Karpas-422 (cell line): Measurements from ENCODE around the gene SLC30A10. TPM values are rescaled to one million over a fixed set of nuclear protein-coding genes. Genes with fewer than 3 reads are reported as not detected.

Experiments used
- DNase-seq: peaks from one replicate; pipeline ENCODE4 v3.0.0-alpha.2; 2015
- H2AFZ ChIP-seq: fragments of 200-600 bp; sonication (generic); 2 replicates; pipeline ENCODE4 v1.6.1; 2014; ENCODE audit warnings: antibody characterized with exemption, low read length, mixed read lengths
- H3K27ac ChIP-seq: fragments of 200-600 bp; sonication (generic); 2 replicates; pipeline ENCODE4 v1.5.1; 2014; ENCODE audit warnings: mild to moderate bottlenecking, low read length, moderate library complexity
- H3K27me3 ChIP-seq: fragments of 200-600 bp; sonication (generic); 2 replicates; pipeline ENCODE4 v1.6.1; 2014; ENCODE audit warnings: low read length, mixed read lengths
- H3K36me3 ChIP-seq: fragments of 200-600 bp; sonication (generic); 2 replicates; pipeline ENCODE4 v1.6.1; 2014; ENCODE audit warnings: low read length, mixed read lengths; ENCODE audit not compliant: insufficient read depth
- H3K4me1 ChIP-seq: fragments of 200-600 bp; sonication (generic); 2 replicates; pipeline ENCODE4 v1.6.1; 2014; ENCODE audit warnings: mild to moderate bottlenecking, low read length, mixed read lengths
- H3K4me2 ChIP-seq: fragments of 200-600 bp; sonication (generic); 2 replicates; pipeline ENCODE4 v1.6.1; 2014; ENCODE audit warnings: low read length, low read depth, mild to moderate bottlenecking; ENCODE audit not compliant: poor library complexity, severe bottlenecking
- H3K4me3 ChIP-seq: fragments of 200-600 bp; sonication (generic); 2 replicates; pipeline ENCODE4 v1.5.1; 2014; ENCODE audit warnings: mild to moderate bottlenecking, antibody characterized with exemption, low read length, mixed read lengths
- H3K79me2 ChIP-seq: fragments of 200-600 bp; sonication (generic); 2 replicates; pipeline ENCODE4 v1.6.1; 2014; ENCODE audit warnings: mild to moderate bottlenecking, low read length, mixed read lengths
- H3K9ac ChIP-seq: fragments of 200-600 bp; sonication (generic); 2 replicates; pipeline ENCODE4 v1.6.0; 2014; ENCODE audit warnings: low read length
- H3K9me2 ChIP-seq: fragments of 200-600 bp; sonication (generic), shearing (Covaris generic); replicated peaks from 2 replicates; pipeline ENCODE4 v1.6.0; 2014; ENCODE audit warnings: mild to moderate bottlenecking, low read length, moderate library complexity; ENCODE audit not compliant: insufficient read depth
- H3K9me3 ChIP-seq: fragments of 300-700, 200-600 bp; sonication (generic); 2 replicates; pipeline ENCODE4 v1.6.1; 2014; ENCODE audit warnings: low read length, mixed read lengths
- H4K20me1 ChIP-seq: fragments of 200-600 bp; sonication (generic); 2 replicates; pipeline ENCODE4 v1.6.1; 2014; ENCODE audit warnings: mild to moderate bottlenecking, antibody characterized with exemption, low read length, low read depth; ENCODE audit not compliant: insufficient read depth
- total RNA-seq: library from RNA; depleted of rRNA; stranded (reverse); fragments of >200 nt; shearing (Covaris generic); gene quantifications from 2 replicates; pipeline ENCODE4 v1.2.3, GENCODE V29; 2014; ENCODE audit warnings: low replicate concordance

Gene SLC30A10
- total RNA-seq, 1 experiment from 2014 or later, result not detected

DNA sequence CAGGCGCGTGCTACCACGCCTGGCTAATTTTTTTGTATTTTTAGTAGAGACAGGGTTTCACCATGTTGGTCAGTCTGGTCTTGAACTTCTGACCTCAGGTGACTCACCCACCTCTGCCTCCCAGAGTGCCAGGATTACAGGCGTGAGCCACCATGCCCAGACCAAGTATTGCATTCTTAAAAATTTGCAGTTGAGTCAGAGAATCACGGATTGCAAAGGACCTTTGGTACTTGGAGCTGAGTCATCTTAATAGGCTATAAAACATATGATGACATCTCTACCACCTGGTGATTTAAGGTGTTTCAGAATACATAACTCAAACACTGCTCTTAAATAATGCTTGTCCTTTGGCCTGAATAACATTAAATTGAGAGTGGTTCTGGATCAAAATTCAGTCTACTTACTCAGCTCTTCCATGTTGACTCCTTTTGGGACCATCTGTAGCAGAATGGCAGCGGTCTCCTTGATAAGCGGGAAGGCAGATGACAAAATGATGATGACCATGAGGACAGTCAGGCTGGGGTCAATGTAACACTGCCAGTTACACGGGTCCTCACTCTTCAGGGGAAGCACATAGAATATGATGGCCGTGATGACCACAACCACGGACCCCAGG, 10.4 kb downstream of the SLC30A10 start:
- H3K27ac ChIP-seq, result no peak overlapping the region
- H3K4me1 ChIP-seq, result no peaks in the 10 kb centered on the region
- no peaks in the 10 kb centered on the region for H3K9me2 ChIP-seq
- H3K4me3 ChIP-seq, result no peak overlapping the region
- no peaks in the 10 kb centered on the region for H4K20me1 ChIP-seq
- no peaks in the 10 kb centered on the region for H3K36me3 ChIP-seq
- DNase-seq, result no peak
- no peaks in the 10 kb centered on the region for H3K9me3 ChIP-seq
- H3K27me3 ChIP-seq, result no peaks in the 10 kb centered on the region
- no peak overlapping the region for H3K4me2 ChIP-seq
- no peak overlapping the region for H3K9ac ChIP-seq
- H3K79me2 ChIP-seq, result no peaks in the 10 kb centered on the region
- no peak overlapping the region for H2AFZ ChIP-seq

DNA sequence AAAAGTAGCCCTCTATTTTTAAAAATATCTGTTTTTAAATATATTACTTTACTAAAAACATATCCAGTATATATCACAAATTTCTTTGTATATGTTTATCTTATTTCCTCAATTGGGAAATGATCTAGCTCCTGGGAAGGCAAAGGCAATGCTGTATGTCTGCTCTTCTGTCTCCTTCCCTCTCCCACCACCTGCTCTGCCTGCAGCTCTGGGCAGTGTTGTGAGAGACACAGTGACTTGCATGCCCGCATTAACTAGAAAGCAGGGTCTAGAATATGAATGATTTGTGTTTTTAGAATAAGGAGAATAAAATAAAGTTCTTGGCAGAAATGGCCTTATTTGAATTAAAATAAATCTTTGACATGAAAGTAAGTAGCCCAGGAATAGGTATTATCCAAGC, 11.1 kb downstream of the SLC30A10 start:
- Histone ChIP-seq H3K9ac (no peak overlapping the region), H3K4me2 (no peak overlapping the region), H3K36me3 (no peaks in the 10 kb centered on the region), H3K9me3 (no peaks in the 10 kb centered on the region), H2AFZ (no peak overlapping the region), H3K9me2 (no peaks in the 10 kb centered on the region), H4K20me1 (no peaks in the 10 kb centered on the region), H3K4me3 (no peak overlapping the region), H3K4me1 (no peaks in the 10 kb centered on the region), H3K27ac (no peak overlapping the region), H3K27me3 (no peaks in the 10 kb centered on the region), H3K79me2 (no peaks in the 10 kb centered on the region)
- no peak for DNase-seq

DNA sequence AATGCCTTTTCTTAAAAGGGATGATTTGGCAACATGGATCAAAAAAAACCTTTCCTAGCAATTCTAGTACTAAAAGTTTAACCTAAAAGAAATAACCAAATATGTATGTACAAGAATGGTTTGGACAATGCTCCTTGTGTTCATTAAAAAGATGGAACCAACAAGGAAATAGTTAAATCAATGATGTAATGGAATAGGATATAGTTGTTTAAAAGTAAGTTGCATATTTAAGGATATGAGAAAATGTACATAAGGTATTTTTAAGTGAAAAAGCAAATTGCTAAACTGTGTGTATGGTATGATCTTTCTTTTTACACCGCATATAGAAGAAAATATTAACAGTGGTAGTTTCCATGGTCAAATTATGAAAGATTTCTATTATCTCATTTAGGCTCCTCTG, 12.1 kb downstream of the SLC30A10 start:
- DNase-seq, result no peak
- H3K79me2 ChIP-seq, result no peaks in the 10 kb centered on the region
- H3K36me3 ChIP-seq, result no peaks in the 10 kb centered on the region
- no peaks in the 10 kb centered on the region for H3K9me3 ChIP-seq
- H2AFZ ChIP-seq, result no peak overlapping the region
- H4K20me1 ChIP-seq, result no peaks in the 10 kb centered on the region
- H3K4me1 ChIP-seq, result no peaks in the 10 kb centered on the region
- H3K9ac ChIP-seq, result no peak overlapping the region
- H3K9me2 ChIP-seq, result no peaks in the 10 kb centered on the region
- no peaks in the 10 kb centered on the region for H3K27me3 ChIP-seq
- H3K27ac ChIP-seq, result no peak overlapping the region
- H3K4me2 ChIP-seq, result no peak overlapping the region
- H3K4me3 ChIP-seq, result no peak overlapping the region

DNA sequence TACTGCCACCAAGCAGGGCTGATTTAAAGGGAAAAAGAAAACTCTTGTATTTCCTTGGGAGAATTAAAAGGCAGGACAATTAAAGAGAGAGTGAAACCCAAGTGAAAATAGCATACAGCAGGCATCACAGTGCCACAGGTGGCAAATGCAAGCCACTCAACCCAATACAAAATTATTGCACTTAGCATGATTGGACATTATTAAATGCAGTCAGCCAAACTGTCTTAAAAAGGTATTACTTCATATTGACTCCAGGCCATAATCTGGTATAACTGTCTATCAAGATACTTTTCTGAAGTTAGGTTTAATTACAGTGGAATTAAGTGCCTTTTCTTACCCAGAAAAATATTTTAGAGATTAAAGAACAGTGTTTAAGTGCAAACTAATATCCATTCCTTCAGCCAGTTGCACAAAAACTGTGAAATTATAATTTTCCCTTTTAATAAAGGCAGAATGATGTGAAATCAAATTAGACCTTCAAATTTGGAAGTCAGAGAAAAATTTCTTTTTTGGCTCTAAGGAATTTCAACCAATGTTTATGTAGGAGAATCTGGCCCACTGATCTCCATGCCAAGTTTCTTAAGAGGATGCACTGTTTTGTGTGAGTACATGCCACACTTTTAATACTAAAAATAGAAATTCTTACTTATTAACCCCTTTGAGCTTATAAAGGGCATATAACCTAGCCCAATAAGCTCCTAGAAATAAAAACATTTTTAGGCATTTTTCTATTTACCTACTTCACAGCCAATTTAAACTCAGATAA, 15.2 kb downstream of the SLC30A10 start:
- Histone ChIP-seq H3K4me1 (no peaks in the 10 kb centered on the region), H3K4me3 (no peak overlapping the region), H2AFZ (no peak overlapping the region), H4K20me1 (no peaks in the 10 kb centered on the region), H3K9me3 (no peaks in the 10 kb centered on the region), H3K9me2 (no peaks in the 10 kb centered on the region), H3K36me3 (no peaks in the 10 kb centered on the region), H3K79me2 (no peaks in the 10 kb centered on the region), H3K27ac (no peak overlapping the region), H3K9ac (no peak overlapping the region), H3K27me3 (no peaks in the 10 kb centered on the region), H3K4me2 (no peak overlapping the region)
- no peak for DNase-seq

DNA sequence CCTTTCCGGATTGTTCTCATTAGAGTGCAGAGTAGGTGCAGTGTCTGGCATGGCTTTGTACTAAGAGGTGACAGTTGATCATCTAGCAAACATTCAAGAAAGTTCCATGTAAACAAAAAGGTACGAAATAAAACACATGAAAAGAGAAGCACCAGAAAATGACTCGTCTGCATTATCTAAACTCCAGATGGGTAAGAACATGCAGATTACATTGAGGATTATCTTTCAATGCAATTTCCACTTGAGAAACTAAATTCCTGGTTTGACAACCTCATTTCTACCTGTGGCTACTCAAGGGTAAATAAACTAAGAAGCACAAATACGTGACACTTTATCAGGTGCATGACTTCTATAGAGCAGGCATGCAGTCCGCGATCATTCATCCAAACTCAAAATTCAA, 17.6 kb downstream of the SLC30A10 start:
- Histone ChIP-seq H4K20me1 (no peaks in the 10 kb centered on the region), H2AFZ (no peak overlapping the region)
- no peak for DNase-seq

DNA sequence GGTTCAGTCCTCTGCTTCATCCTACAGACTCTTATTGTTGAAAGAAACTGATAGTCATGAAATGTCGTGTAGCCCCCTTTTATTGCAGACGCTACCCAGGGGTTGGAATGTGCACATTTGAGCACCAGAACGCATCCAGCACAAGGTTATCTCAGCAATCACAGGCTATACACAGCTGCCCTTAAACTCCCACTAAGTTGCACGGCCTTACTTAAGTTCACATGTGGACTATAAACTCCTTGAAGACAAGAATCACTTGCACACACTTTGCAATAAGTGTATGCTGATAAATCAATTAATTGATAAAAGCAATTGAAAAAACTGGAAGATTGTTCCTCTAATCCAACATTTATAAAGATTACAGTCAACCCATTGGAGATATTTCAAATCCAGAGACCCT, 18.9 kb downstream of the SLC30A10 start:
- H3K4me3 ChIP-seq, result no peak overlapping the region
- H3K4me1 ChIP-seq, result no peaks in the 10 kb centered on the region
- H4K20me1 ChIP-seq, result no peaks in the 10 kb centered on the region
- no peaks in the 10 kb centered on the region for H3K27me3 ChIP-seq
- no peak for DNase-seq
- H2AFZ ChIP-seq, result no peak overlapping the region
- H3K9ac ChIP-seq, result no peak overlapping the region
- H3K79me2 ChIP-seq, result no peaks in the 10 kb centered on the region
- H3K27ac ChIP-seq, result no peak overlapping the region
- no peak overlapping the region for H3K4me2 ChIP-seq
- no peaks in the 10 kb centered on the region for H3K9me3 ChIP-seq
- no peaks in the 10 kb centered on the region for H3K36me3 ChIP-seq
- no peaks in the 10 kb centered on the region for H3K9me2 ChIP-seq

More for the DNA sequence above, 17.6 kb downstream of the SLC30A10 start:
- Histone ChIP-seq H3K4me2 (no peak overlapping the region), H3K9me3 (no peaks in the 10 kb centered on the region), H3K4me3 (no peak overlapping the region), H3K36me3 (no peaks in the 10 kb centered on the region), H3K4me1 (no peaks in the 10 kb centered on the region), H3K9me2 (no peaks in the 10 kb centered on the region), H3K27ac (no peak overlapping the region), H3K9ac (no peak overlapping the region), H3K27me3 (no peaks in the 10 kb centered on the region), H3K79me2 (no peaks in the 10 kb centered on the region)

DNA sequence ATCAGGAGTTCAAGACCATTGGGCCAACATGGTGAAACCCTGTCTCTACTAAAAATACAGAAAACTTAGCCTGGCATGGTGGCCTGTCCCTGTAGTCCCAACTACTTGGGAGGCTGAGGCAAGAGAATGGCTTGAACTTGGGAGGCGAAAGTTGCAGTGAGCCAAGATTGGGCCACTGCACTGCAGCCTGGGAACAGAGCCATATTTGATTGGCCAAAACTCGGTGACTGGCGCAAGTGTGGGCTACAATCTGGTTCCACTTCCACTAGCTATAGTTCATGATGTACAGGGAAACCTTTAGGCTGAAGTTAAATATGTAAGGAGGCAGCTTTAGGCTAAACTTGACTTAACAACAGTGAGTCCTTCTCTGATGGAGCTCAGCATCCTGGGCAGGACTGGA, 20.2 kb downstream of the SLC30A10 start:
- Histone ChIP-seq H3K4me3 (no peak overlapping the region), H3K4me1 (no peaks in the 10 kb centered on the region), H4K20me1 (no peaks in the 10 kb centered on the region), H3K36me3 (no peaks in the 10 kb centered on the region), H3K79me2 (no peaks in the 10 kb centered on the region), H3K9me3 (no peaks in the 10 kb centered on the region), H3K9ac (no peak overlapping the region), H3K27ac (no peak overlapping the region), H2AFZ (no peak overlapping the region), H3K27me3 (no peaks in the 10 kb centered on the region), H3K9me2 (no peaks in the 10 kb centered on the region), H3K4me2 (no peak overlapping the region)
- DNase-seq, result no peak

DNA sequence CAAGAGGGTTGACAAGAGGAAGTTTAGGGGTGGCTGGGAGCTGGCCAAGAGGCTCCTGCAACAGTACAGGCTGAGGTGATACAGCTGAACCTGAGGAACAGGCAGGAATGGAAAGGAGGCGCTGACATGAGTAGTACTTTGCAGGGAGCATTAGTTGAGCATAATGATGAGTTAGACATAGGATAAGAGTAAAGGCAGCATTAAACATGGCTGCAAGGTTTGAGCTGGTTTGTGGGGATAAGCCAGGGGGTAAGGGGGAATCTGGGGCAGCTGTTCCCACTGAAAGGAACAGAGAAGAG, 20.6 kb downstream of the SLC30A10 start:
- Histone ChIP-seq H3K27me3 (no peaks in the 10 kb centered on the region), H3K79me2 (no peaks in the 10 kb centered on the region), H3K4me2 (no peak overlapping the region), H3K9me2 (no peaks in the 10 kb centered on the region), H2AFZ (no peak overlapping the region), H4K20me1 (no peaks in the 10 kb centered on the region), H3K27ac (no peak overlapping the region), H3K9me3 (no peaks in the 10 kb centered on the region), H3K4me3 (no peak overlapping the region), H3K4me1 (no peaks in the 10 kb centered on the region), H3K36me3 (no peaks in the 10 kb centered on the region), H3K9ac (no peak overlapping the region)
- no peak for DNase-seq
